Left ventricle myocardium inferior (tissue), 1 donor: ENCODE measurements around the gene HLCS. TPM values are rescaled to one million over a fixed set of nuclear protein-coding genes. Genes with fewer than 3 reads are reported as not detected.

Source experiments
- DNase-seq: peaks from one replicate; pipeline ENCODE4 v3.0.0-alpha.2; 2020
- H3K27ac ChIP-seq: fragments of 200-600 bp; replicated peaks from 2 replicates; pipeline ENCODE4 v1.8.0; 2021
- H3K27me3 ChIP-seq: fragments of 200-600 bp; 2 replicates; pipeline ENCODE4 v1.8.0; 2021; ENCODE audit warnings: low read depth
- H3K36me3 ChIP-seq: fragments of 200-600 bp; 2 replicates; pipeline ENCODE4 v1.8.0; 2021
- H3K4me1 ChIP-seq: fragments of 200-600 bp; 2 replicates; pipeline ENCODE4 v1.8.0; 2021
- H3K4me3 ChIP-seq: fragments of 200-600 bp; 2 replicates; pipeline ENCODE4 v1.8.0; 2021; ENCODE audit warnings: mild to moderate bottlenecking, moderate library complexity
- H3K9me3 ChIP-seq: fragments of 200-600 bp; replicated peaks from 2 replicates; pipeline ENCODE4 v1.8.0; 2021
- CTCF ChIP-seq: fragments of 200-600 bp; IDR thresholded peaks from 2 replicates; pipeline ENCODE4 v1.8.0; 2021; ENCODE audit warnings: antibody characterized with exemption, mild to moderate bottlenecking, borderline replicate concordance
- intact Hi-C: fragments of 100-400 bp; cut with micrococcal nuclease; formaldehyde crosslinking; loops from one replicate; pipeline ENCODE4 v1.11.0; 2022
- total RNA-seq: library from RNA; stranded (reverse); fragmentation: NEBNext Ultra II Directional; extraction: Animal tissue kit (Norgen Biotek cat#: 25700); gene quantifications from one replicate; pipeline ENCODE4 v1.2.1, GENCODE V29; 2021
- donor health status: DM: no; HTN: yes; CAD: no; lungs with severe emphysema.

The HLCS gene
- total RNA-seq, 1 donor from 2014 or later = 5.3 TPM

DNA sequence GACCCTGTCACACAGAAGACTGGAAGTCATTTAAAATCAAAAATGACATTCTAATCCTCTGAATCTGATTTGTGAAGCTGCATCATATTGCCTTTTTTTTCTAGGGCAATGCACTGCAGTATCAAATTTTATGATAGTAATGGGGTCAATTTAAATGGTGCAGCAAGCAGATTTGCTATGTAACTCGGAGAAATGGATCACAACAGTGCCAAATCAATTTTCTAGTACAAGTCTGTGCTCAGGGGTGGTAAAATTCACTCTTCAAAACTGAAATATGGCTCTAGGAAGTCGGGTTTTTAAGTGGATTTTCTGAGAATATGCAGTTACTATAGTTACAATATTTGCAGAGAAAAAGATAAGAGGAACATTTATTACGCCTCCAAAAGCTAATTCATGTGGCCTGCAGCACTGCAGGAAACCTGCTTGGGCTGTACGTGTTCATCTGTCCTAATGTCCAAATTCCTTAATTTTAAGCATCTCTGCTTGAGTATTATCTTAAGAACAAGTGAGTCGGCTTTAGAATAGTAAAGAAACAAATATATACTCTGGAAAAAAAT, 31.5 kb downstream of the HLCS start:
- intact Hi-C loops = no loop called here
- Histone ChIP-seq H3K4me3 (no peak overlapping the region), H3K27me3 (no peaks in the 10 kb centered on the region), H3K36me3 (peaks cover 17% of the 10 kb centered on the region), H3K27ac (no peak overlapping the region), H3K9me3 (no peaks in the 10 kb centered on the region), H3K4me1 (peaks cover 12% of the 10 kb centered on the region)
- DNase-seq = no peak
- TF ChIP-seq CTCF = no peak

DNA sequence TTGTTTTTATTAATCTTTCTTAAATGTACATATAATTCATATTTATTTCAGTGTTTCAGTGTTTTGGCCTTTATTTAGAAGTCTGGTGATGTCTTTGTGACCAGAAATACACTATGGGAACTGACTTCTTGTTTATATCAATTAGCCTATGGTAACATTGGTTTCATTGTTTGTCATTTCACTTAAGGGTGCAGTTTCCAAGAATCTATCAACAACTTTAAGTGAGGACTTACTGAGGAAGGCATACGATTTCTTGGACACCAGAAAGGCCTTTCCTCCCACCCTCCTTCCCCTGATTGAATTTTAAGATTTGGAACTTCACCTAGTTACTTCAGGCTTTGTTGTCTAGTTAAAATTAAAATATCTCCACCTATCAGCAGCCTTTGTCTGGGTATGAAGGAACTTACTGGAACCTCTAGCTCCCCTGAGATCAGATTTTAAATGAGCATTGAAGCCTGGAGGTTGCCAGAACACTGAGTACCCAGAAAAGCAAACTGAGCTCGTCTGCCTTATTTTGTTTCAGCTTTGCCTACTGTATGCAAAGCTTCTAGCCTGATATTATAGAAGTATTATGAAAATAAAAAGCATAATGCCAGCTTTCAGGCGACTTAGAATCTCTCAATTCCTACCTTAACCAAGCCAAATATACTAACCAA, 34.2 kb downstream of the HLCS start:
- intact Hi-C loops = no loop called here
- TF ChIP-seq CTCF = no peak
- peaks cover 13% of the 10 kb centered on the region for H3K36me3 ChIP-seq

GRCh38 chr21:36929622-36930021, 36.8 kb downstream of the HLCS start:
- intact Hi-C loops = loop anchor here (5.0 kb wide), 2 partner anchors 297 to 427 kb away; no protein-coding TSS in a partner anchor
- no peak overlapping the region for H3K27ac ChIP-seq
- TF ChIP-seq CTCF = no peak
- no peaks in the 10 kb centered on the region for H3K36me3 ChIP-seq
- peaks cover 13% of the 10 kb centered on the region for H3K4me1 ChIP-seq
- H3K4me3 ChIP-seq = no peak overlapping the region
- no peak for DNase-seq
- H3K27me3 ChIP-seq = no peaks in the 10 kb centered on the region
- no peaks in the 10 kb centered on the region for H3K9me3 ChIP-seq

More for the DNA sequence above, 34.2 kb downstream of the HLCS start:
- H3K27me3 ChIP-seq = no peaks in the 10 kb centered on the region
- H3K4me1 ChIP-seq = peaks cover 13% of the 10 kb centered on the region
- H3K4me3 ChIP-seq = no peak overlapping the region
- H3K9me3 ChIP-seq = no peaks in the 10 kb centered on the region
- no peak for DNase-seq
- no peak overlapping the region for H3K27ac ChIP-seq

- intact Hi-C loops = loop anchor here (5.0 kb wide), 2 partner anchors 297 to 427 kb away; no protein-coding TSS in a partner anchor
- H3K27me3 ChIP-seq = no peaks in the 10 kb centered on the region
- no peaks in the 10 kb centered on the region for H3K36me3 ChIP-seq
- DNase-seq = no peak
- peaks cover 13% of the 10 kb centered on the region for H3K4me1 ChIP-seq
- H3K9me3 ChIP-seq = no peaks in the 10 kb centered on the region
- no peak overlapping the region for H3K27ac ChIP-seq
- no peak overlapping the region for H3K4me3 ChIP-seq
- TF ChIP-seq CTCF = no peak
These were observed 37.5 kb downstream of the HLCS start for GRCh38 chr21:36928960-36929359.

DNA sequence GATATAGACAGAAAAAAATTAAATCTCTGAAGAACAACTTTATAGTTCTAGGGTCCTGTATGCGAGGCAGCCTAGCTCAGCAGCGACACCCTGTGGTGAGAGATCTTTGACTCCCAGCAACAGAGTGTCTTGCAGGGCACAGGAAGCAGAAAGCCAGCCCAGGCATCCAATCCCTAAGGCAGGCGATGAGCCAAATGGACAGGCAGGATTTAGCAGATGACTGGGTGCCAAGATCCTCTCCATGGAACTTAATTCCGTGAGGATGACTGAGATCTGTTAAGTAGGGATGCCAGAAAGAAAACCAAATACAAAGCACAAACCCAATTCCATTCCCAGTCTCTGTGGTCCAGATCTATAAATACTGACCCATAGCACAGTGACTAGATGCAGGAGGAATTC, 38.8 kb downstream of the HLCS start:
- Histone ChIP-seq H3K27ac (no peak overlapping the region), H3K4me3 (no peak overlapping the region), H3K27me3 (no peaks in the 10 kb centered on the region), H3K36me3 (no peaks in the 10 kb centered on the region), H3K4me1 (peaks cover 13% of the 10 kb centered on the region), H3K9me3 (no peaks in the 10 kb centered on the region)
- intact Hi-C loops = loop anchor here (5.0 kb wide), 2 partner anchors 295 to 425 kb away; no protein-coding TSS in a partner anchor
- TF ChIP-seq CTCF = peak; percentile 97
- peak; percentile 77 for DNase-seq
